Mesenchymal stem cell (in vitro differentiated cells and primary cell): ENCODE measurements around the gene MRPS34.

Source experiments
- DNase-seq: peaks from one replicate; pipeline ENCODE4 v3.0.0-alpha.2; 2013
- H2AFZ ChIP-seq: one replicate; pipeline ENCODE4 v1.6.1; 2013; ENCODE audit warnings: low read depth, mild to moderate bottlenecking, control low read depth, inconsistent platforms, low read length, moderate library complexity
- H2AK5ac ChIP-seq: 2 replicates; pipeline ENCODE4 v1.6.1; 2013; ENCODE audit warnings: low read length, moderate library complexity, mild to moderate bottlenecking, inconsistent platforms; ENCODE audit not compliant: severe bottlenecking
- H2BK120ac ChIP-seq: one replicate; pipeline ENCODE4 v1.6.1; 2013; ENCODE audit warnings: low read depth, mild to moderate bottlenecking, inconsistent platforms, low read length, moderate library complexity
- H2BK12ac ChIP-seq, 2 experiments: one replicate each; pipeline ENCODE4 v1.6.1; 2013; ENCODE audit warnings: inconsistent platforms in 2 of 2, low read length in 2 of 2, mild to moderate bottlenecking in 2 of 2, moderate library complexity in 2 of 2, control low read depth in 1 of 2
- H2BK15ac ChIP-seq: one replicate; pipeline ENCODE4 v1.6.1; 2013; ENCODE audit warnings: mild to moderate bottlenecking, low read depth, inconsistent platforms; ENCODE audit not compliant: poor library complexity, severe bottlenecking
- H2BK5ac ChIP-seq: 2 replicates; pipeline ENCODE4 v1.6.1; 2013; ENCODE audit warnings: low read depth, mild to moderate bottlenecking, low read length, control low read depth, inconsistent platforms; ENCODE audit not compliant: poor library complexity, severe bottlenecking
- H3K14ac ChIP-seq, 2 experiments: one replicate each; pipeline ENCODE4 v1.6.1; 2013; ENCODE audit warnings: inconsistent platforms in 2 of 2, low read length in 2 of 2, control low read depth in 1 of 2, mild to moderate bottlenecking in 1 of 2, moderate library complexity in 1 of 2
- H3K18ac ChIP-seq, 2 experiments: one replicate each; pipeline ENCODE4 v1.6.1; 2013; ENCODE audit warnings: inconsistent platforms in 2 of 2, low read length in 2 of 2, control low read depth in 1 of 2, low read depth in 1 of 2, mild to moderate bottlenecking in 1 of 2
- H3K23ac ChIP-seq, 2 experiments: one replicate each; pipeline ENCODE4 v1.6.1; 2013; ENCODE audit warnings: inconsistent platforms in 2 of 2, low read length in 2 of 2, mild to moderate bottlenecking in 2 of 2, moderate library complexity in 2 of 2, control low read depth in 1 of 2
- H3K27ac ChIP-seq: 2 replicates; pipeline ENCODE4 v1.5.1; 2013; ENCODE audit warnings: mild to moderate bottlenecking, moderate library complexity, low read length, control low read depth, inconsistent platforms; ENCODE audit not compliant: poor library complexity, severe bottlenecking
- H3K27me3 ChIP-seq, 2 experiments: 2 replicates each; pipeline versions ENCODE4 v1.6.1 to v1.7.0; 2013; ENCODE audit warnings: low read length in 2 of 2, mild to moderate bottlenecking in 2 of 2, moderate library complexity in 2 of 2, control low read depth in 1 of 2, inconsistent platforms in 1 of 2; ENCODE audit not compliant: control insufficient read depth in 1 of 2, insufficient read depth in 1 of 2
- H3K36me3 ChIP-seq, 2 experiments: 2 replicates each; pipeline versions ENCODE4 v1.6.1 to v1.7.0; 2013; ENCODE audit warnings: low read length in 2 of 2, control low read depth in 1 of 2, inconsistent platforms in 1 of 2, low read depth in 1 of 2, mild to moderate bottlenecking in 1 of 2; ENCODE audit not compliant: insufficient read depth in 2 of 2, control insufficient read depth in 1 of 2
- H3K4ac ChIP-seq, 2 experiments: one replicate each; pipeline ENCODE4 v1.6.1; 2013; ENCODE audit warnings: inconsistent platforms in 2 of 2, low read length in 2 of 2, mild to moderate bottlenecking in 2 of 2, moderate library complexity in 2 of 2, control low read depth in 1 of 2, low read depth in 1 of 2
- H3K4me1 ChIP-seq: 2 replicates; pipeline ENCODE4 v1.6.1; 2013; ENCODE audit warnings: low read depth, low read length, control low read depth; ENCODE audit not compliant: control insufficient read depth, insufficient read depth
- H3K4me2 ChIP-seq: 2 replicates; pipeline ENCODE4 v1.6.1; 2013; ENCODE audit warnings: low read length, mild to moderate bottlenecking, inconsistent platforms; ENCODE audit not compliant: poor library complexity, severe bottlenecking
- H3K4me3 ChIP-seq, 2 experiments: 2 replicates each; pipeline versions ENCODE4 v1.5.1 to v1.7.0; 2013; ENCODE audit warnings: low read length in 2 of 2, mild to moderate bottlenecking in 2 of 2, control low read depth in 1 of 2, low read depth in 1 of 2; ENCODE audit not compliant: insufficient read depth in 1 of 2
- H3K79me1 ChIP-seq: replicated peaks from 2 replicates; pipeline ENCODE4 v1.6.1; 2013; ENCODE audit warnings: mild to moderate bottlenecking, control low read depth, low read length, inconsistent platforms; ENCODE audit not compliant: poor library complexity, severe bottlenecking
- H3K9ac ChIP-seq: 2 replicates; pipeline ENCODE4 v1.7.0; 2013; ENCODE audit warnings: mild to moderate bottlenecking, low read length, moderate library complexity
- H3K9me3 ChIP-seq: 2 replicates; pipeline ENCODE4 v1.7.0; 2013; ENCODE audit warnings: mild to moderate bottlenecking, low read length; ENCODE audit not compliant: control insufficient read depth
- H4K8ac ChIP-seq: one replicate; pipeline ENCODE4 v1.6.1; 2013; ENCODE audit warnings: inconsistent platforms, mild to moderate bottlenecking, low read length, moderate library complexity
- H4K91ac ChIP-seq: one replicate; pipeline ENCODE4 v1.6.1; 2013; ENCODE audit warnings: mild to moderate bottlenecking, low read length, inconsistent platforms
- WGBS: methylation state at CpG from one replicate; pipeline ENCODE4 v1.1.7; 2013; ENCODE audit warnings: mixed read lengths; 5-methylcytosine and 5-hydroxymethylcytosine counted together

Gene MRPS34

GRCh38 chr16:1817716-1818115 is 44.8 kb upstream of the MRPS34 start:
- no peak overlapping the region for H2BK5ac ChIP-seq
- no peaks in the 10 kb centered on the region for H3K27me3 ChIP-seq
- no peaks in the 10 kb centered on the region for H3K9me3 ChIP-seq
- H4K91ac ChIP-seq, result no peak overlapping the region
- no peak overlapping the region for H3K23ac ChIP-seq
- H2AK5ac ChIP-seq, result no peak overlapping the region
- H3K36me3 ChIP-seq, result peaks cover 44 to 73% of the 10 kb centered on the region in 2 experiments
- no peak overlapping the region for H3K27ac ChIP-seq
- H4K8ac ChIP-seq, result no peak overlapping the region
- no peak overlapping the region for H3K18ac ChIP-seq
- no peak overlapping the region for H2BK12ac ChIP-seq
- H3K4me2 ChIP-seq, result no peak overlapping the region
- no peak overlapping the region for H2AFZ ChIP-seq
- no peak overlapping the region for H3K4ac ChIP-seq
- H3K4me1 ChIP-seq, result peaks cover 5% of the 10 kb centered on the region
- 95% methylated on average over 17 of the region's 17 CpGs for WGBS
- no peak for DNase-seq
- H3K79me1 ChIP-seq, result peaks cover 36% of the 10 kb centered on the region
- no peak overlapping the region for H2BK15ac ChIP-seq
- no peak overlapping the region for H2BK120ac ChIP-seq
- no peak overlapping the region for H3K4me3 ChIP-seq
- no peak overlapping the region for H3K14ac ChIP-seq
- H3K9ac ChIP-seq, result no peak overlapping the region

GRCh38 chr16:1817276-1817589 is 44.3 kb upstream of the MRPS34 start:
- H3K27me3 ChIP-seq, result no peaks in the 10 kb centered on the region
- H2BK12ac ChIP-seq, result no peak overlapping the region
- no peak overlapping the region for H2AFZ ChIP-seq
- H3K14ac ChIP-seq, result no peak overlapping the region
- no peak overlapping the region for H4K8ac ChIP-seq
- no peak overlapping the region for H4K91ac ChIP-seq
- peaks cover 40 to 68% of the 10 kb centered on the region in 2 experiments for H3K36me3 ChIP-seq
- H2BK120ac ChIP-seq, result no peak overlapping the region
- 95% methylated on average over 9 of the region's 9 CpGs for WGBS
- H3K4me1 ChIP-seq, result peaks cover 6% of the 10 kb centered on the region
- no peak overlapping the region for H2BK15ac ChIP-seq
- H3K9me3 ChIP-seq, result no peaks in the 10 kb centered on the region
- H3K27ac ChIP-seq, result no peak overlapping the region
- H3K23ac ChIP-seq, result no peak overlapping the region
- H3K4ac ChIP-seq, result no peak overlapping the region
- peaks cover 31% of the 10 kb centered on the region for H3K79me1 ChIP-seq
- H3K4me2 ChIP-seq, result no peak overlapping the region
- no peak overlapping the region for H2AK5ac ChIP-seq
- no peak overlapping the region for H3K4me3 ChIP-seq
- DNase-seq, result no peak
- no peak overlapping the region for H3K18ac ChIP-seq
- H2BK5ac ChIP-seq, result no peak overlapping the region
- H3K9ac ChIP-seq, result no peak overlapping the region

- WGBS, result 96% methylated on average over 40 of the region's 40 CpGs
- no peak overlapping the region for H2BK5ac ChIP-seq
- H3K4me2 ChIP-seq, result no peak overlapping the region
- H2AK5ac ChIP-seq, result no peak overlapping the region
- peaks cover 27% of the 10 kb centered on the region for H3K79me1 ChIP-seq
- no peak overlapping the region for H2BK12ac ChIP-seq
- no peak overlapping the region for H3K27ac ChIP-seq
- no peak overlapping the region for H2BK120ac ChIP-seq
- H3K23ac ChIP-seq, result no peak overlapping the region
- no peaks in the 10 kb centered on the region for H3K27me3 ChIP-seq
- H3K9ac ChIP-seq, result no peak overlapping the region
- no peak overlapping the region for H3K4me3 ChIP-seq
- H4K8ac ChIP-seq, result no peak overlapping the region
- H3K36me3 ChIP-seq, result peaks cover 36 to 62% of the 10 kb centered on the region in 2 experiments
- no peak overlapping the region for H2BK15ac ChIP-seq
- no peak overlapping the region for H2AFZ ChIP-seq
- H3K14ac ChIP-seq, result no peak overlapping the region
- no peak overlapping the region for H4K91ac ChIP-seq
- DNase-seq, result no peak
- H3K4ac ChIP-seq, result no peak overlapping the region
- H3K9me3 ChIP-seq, result no peaks in the 10 kb centered on the region
- H3K4me1 ChIP-seq, result peaks cover 6% of the 10 kb centered on the region
- H3K18ac ChIP-seq, result no peak overlapping the region
Measured at GRCh38 chr16:1816396-1817275, 43.7 kb upstream of the MRPS34 start.

GRCh38 chr16:1815461-1815860 is 42.5 kb upstream of the MRPS34 start:
- Histone ChIP-seq H3K14ac (no peak overlapping the region), H3K23ac (no peak overlapping the region), H2AK5ac (no peak overlapping the region), H3K27me3 (no peaks in the 10 kb centered on the region), H3K4me2 (no peak overlapping the region), H3K4me3 (no peak overlapping the region), H3K27ac (no peak overlapping the region), H4K91ac (no peak overlapping the region), H3K79me1 (peaks cover 26% of the 10 kb centered on the region), H3K36me3 (peaks cover 31 to 58% of the 10 kb centered on the region in 2 experiments), H3K9me3 (no peaks in the 10 kb centered on the region), H2BK12ac (no peak overlapping the region), H2AFZ (no peak overlapping the region), H3K9ac (no peak overlapping the region), H3K4ac (no peak overlapping the region), H2BK120ac (no peak overlapping the region), H2BK5ac (no peak overlapping the region), H3K18ac (no peak overlapping the region), H4K8ac (no peak overlapping the region), H3K4me1 (peaks cover 6% of the 10 kb centered on the region), H2BK15ac (no peak overlapping the region)
- DNase-seq, result peak; percentile 79
- 81% methylated on average over 10 of the region's 11 CpGs for WGBS
